GM12873 (cell line): ENCODE data around the gene ELK4.

Experiments
- TF ChIP-seq, protein P1 (sequence below): IDR thresholded peaks from 2 replicates; pipeline ENCODE4 v1.5.1; 2012; ENCODE audit warnings: low read depth, mild to moderate bottlenecking, moderate library complexity, low read length, control low read depth; ENCODE audit not compliant: insufficient read depth; ENCODE audit errors: missing control alignments

ELK4 gene

DNA sequence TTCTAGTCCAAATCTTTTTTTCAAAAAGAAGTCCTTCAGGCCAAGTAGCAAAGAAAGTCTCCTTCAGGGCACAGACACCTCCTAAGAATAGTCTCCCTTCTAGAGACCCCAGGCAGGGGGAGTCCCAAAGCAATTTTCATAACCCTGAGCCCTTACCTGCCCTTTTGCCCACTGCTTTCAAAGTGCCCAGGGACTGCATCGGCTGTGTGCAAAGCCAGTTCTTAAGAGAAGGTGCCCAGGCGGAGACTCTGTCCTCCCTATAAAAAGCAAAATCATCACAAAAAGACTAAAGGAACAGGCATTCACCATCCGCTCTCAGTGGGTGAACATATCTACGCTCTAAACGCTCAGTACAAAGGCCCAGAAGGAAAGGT, 32.2 kb downstream of the ELK4 start:
- TF ChIP-seq, protein P1, sequence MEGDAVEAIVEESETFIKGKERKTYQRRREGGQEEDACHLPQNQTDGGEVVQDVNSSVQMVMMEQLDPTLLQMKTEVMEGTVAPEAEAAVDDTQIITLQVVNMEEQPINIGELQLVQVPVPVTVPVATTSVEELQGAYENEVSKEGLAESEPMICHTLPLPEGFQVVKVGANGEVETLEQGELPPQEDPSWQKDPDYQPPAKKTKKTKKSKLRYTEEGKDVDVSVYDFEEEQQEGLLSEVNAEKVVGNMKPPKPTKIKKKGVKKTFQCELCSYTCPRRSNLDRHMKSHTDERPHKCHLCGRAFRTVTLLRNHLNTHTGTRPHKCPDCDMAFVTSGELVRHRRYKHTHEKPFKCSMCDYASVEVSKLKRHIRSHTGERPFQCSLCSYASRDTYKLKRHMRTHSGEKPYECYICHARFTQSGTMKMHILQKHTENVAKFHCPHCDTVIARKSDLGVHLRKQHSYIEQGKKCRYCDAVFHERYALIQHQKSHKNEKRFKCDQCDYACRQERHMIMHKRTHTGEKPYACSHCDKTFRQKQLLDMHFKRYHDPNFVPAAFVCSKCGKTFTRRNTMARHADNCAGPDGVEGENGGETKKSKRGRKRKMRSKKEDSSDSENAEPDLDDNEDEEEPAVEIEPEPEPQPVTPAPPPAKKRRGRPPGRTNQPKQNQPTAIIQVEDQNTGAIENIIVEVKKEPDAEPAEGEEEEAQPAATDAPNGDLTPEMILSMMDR = no peak

DNA sequence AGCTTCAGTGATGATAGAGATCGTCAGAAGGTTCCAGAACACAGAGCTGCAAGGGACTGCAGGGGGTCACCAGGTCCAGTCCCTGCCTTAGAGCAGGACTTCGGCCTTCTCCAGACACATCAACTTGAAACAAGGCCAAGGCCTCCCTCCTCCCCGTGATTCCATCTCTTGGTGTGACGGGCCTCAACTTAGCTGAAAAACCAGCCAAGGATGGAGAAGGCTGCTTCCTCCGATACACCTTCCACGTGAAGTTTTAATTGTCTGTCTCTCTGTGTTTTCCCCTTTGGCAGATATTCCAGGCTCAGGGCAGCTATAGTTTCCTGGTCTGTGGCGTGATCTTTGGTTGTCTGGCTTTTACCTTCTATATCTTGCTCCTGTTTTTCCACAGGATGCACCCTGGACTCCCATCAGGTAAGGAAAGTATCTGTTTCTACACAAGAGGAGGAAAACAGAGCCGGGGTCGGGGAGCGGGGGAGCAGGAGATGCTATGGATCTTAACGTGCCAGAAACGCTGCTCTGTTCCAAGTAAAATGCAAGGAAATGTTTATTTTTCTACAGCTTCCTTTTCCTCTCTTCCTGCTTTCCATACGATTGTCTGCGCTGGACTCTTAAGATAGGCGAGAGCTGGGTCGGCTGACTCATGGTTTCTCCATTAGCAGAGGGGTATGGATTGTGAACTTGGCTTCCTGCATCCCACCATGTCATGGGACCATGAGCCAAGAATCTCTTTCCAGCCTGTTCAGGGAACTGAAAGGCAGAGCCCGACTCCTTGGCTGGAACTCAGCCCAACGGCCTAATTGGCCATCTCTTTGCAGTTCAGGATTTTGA, 32.8 kb downstream of the ELK4 start:
- TF ChIP-seq, protein P1 = no peak

DNA sequence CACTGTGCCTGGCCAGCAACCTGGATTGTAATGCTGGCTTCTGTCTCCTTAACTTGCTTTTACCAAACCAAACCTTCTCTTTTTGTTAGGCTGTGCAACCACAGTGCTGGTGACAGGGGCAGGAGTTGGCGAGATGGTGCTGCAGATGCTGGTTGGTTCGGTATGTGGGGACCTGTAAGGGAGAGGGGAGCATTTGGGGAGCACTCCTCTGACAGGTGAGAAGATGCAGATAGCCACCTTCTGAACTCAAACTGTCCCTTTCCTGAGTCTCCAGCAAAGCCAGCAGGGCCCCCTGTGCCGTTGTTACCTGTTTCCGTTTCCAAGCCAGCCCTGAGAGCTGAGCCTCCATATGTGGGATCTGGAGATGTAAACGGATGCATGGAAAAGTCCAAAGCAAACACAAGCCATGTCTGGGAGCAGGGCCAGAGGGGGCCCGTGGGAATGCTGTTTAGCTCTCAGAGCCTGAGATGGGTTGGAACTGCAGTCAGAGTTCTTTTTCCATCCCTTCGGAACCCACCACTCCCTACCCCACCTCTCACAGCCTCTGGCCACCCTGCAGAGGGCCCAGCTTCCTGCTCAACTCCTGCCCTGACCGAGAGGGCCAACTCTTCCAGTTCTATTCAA, 34.0 kb downstream of the ELK4 start:
- TF ChIP-seq, protein P1 = no peak

DNA sequence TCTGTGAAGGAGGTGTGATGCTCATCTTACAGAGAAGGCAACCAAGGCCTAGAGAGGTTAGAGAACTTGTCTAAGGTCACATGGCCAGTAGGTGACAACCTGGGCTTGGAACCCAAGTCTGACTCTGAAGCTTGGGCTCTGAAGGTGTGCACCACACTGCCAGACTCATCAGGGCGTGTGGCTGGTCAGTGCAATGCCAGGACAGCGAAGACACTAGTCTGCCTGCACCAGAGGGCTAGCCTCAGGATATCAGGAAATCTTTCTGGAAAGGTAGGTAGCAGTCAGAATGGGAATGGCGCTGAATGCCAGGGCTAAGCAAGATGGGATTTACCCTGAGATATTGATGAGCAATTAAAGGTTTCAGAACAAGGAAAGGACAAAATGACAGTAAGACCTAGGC, 34.9 kb downstream of the ELK4 start:
- TF ChIP-seq, protein P1 = no peak

DNA sequence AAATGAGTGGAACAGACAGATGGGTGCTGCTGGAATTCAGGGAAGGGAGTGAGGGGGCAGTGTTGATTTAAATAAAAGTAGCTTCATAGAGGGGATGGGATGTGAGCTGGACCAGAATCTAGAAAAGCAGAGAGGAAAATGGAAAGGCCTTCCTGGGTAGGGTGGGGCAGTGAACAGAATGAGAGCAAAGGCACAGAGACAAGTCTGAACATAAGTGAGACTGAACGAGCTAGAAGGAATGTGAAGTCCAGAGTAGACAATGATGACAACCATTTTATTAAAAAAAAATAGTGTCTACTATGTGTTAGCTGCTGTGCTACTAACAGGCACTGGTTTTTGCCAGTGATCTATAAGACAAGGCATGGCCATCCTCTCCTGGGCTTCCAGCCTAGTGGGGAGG, 36.0 kb downstream of the ELK4 start:
- TF ChIP-seq, protein P1 = no peak

DNA sequence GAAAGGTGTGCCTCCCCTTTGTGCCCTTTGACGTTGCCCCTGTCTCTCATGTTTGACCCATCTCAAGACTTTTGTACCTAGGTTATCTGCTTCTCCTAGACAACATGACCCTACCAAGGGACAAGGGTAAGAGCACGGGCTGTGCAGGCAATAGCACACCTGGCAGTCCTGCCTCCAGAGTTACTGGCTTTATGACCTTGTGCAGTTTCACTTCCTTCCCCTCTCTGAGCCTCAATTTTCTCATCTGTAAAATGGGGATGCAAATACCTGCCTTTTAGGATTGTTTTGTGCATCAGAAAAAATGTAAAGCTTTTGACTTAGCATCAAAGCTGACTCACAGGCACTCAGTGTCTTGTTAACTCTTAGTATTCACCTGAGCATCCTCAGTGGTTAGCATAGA, 36.4 kb downstream of the ELK4 start:
- TF ChIP-seq, protein P1 = no peak

DNA sequence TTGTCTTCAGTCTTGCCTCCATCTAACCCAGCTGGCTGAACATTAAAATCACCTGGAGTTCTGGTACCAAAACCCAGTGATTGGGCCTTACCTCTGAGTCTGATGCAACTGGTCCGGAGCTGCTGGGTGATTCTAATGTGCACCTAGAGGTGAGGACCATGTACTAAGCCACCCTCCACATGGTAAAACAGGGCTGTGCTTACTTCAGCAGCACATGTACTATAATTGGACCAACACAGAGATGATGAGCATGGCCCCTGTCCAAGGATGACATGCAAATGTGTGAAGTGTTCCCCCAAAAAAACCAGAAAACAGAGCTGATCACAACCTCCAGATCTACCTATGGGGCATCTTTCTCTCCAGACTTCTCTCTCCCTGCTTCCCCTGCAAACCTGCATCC, 37.0 kb downstream of the ELK4 start:
- TF ChIP-seq, protein P1 = peak; percentile 9
